GM19023 (cell line): ENCODE data around the gene SMURF2.
"Not testable (repeated sequence)": the region's sequence is repeated elsewhere in the genome, so short reads cannot be mapped to it uniquely, and the experiment has no call there.

ENCODE experiments used
- ATAC-seq: cut with Tn5 transposase; IDR thresholded peaks from one replicate; pipeline ENCODE4 v1.9.1; 2021; ENCODE audit warnings: mild to moderate bottlenecking, moderate library complexity; ENCODE audit not compliant: unreplicated experiment

Gene SMURF2

DNA sequence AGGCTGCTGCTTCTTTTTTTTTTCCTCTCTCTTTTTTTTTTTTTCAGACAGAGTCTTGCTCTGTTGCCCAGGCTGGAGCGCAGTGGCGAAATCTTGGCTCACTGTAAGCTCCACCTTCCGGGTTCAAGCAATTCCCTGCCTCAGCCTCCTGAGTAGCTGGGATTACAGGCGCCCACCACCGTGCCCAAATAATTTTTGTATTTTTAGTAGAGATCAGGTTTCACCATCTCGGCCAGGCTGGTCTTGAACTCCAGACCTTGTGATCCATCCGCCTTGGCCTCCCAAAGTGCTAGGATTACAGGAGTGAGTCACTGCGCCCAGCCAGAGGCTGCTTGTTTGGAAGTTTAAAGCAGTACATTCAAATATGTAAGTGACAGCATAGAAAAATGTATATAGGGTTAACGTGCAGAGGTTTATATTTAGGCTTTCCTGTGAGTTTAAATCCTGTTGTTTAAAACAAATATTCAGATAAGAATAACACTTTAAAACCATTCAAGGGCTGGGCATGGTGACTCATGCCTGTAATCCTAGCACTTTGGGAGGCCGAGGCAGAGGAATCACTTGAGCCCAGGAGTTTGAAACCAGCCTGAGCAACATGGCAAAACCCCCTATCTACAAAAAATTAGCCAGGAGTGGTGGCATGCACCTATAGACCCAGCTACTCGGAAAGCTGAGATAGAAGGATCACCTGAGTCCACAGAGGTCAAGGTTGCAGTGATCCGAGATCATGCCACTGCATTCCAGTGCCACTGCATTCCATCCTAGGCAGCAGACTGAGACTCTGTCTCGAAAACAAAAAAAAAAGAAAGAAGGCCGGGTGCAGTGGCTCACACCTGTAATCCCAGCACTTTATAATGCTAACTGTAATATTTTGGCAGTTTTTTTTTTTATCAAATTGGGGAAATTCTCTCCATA is 6.0 kb upstream of the SMURF2 start:
- ATAC-seq: not testable (repeated sequence)

DNA sequence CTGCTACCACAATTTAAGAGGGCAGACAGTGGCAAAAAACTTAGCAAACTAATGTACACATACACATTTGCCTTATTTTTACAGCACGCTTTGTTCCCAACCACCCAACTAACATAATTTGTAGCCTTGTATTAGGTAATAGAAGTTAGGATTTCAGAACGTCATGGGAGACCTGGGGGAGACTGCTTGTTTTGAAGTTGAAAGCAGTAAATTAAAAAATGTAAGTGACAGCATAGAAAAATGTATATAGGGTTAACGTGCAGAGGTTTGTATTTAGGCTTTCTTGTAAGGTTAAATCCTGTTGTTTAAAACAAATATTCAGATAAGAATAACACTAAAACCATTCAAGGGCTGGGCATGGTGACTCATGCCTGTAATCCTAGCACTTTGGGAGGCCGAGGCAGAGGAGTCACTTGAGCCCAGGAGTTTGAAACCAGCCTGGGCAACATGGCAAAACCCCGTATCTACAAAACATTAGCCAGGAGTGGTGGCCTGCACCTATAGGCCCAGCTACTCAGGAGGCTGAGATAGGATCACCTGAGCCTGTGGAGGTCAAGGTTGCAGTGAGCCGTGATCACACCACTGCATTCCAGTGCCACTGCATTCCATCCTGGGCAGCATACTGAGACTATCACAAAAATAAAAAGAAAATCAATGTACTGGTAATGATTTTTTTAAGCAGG is 2.3 kb upstream of the SMURF2 start:
- ATAC-seq: not testable (repeated sequence)

DNA sequence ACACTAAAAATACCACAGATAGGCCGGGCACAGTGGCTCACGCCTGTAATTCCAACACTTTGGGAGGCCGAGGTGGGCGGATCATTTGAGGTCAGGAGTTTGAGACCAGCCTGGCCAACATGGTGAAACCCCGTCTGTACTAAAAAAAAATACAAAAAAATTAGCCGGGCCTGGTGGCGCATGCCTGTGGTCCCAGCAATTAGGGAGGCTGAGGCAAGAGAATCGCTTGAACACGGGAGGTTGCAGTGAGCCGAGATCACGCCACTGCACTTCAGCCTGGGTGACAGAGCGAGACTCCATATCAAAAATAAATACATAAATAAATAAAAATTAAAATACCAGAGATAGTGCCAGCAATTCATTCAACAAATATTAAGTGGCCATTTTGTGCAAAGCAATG is 1.7 kb upstream of the SMURF2 start:
- not testable (repeated sequence) for ATAC-seq

DNA sequence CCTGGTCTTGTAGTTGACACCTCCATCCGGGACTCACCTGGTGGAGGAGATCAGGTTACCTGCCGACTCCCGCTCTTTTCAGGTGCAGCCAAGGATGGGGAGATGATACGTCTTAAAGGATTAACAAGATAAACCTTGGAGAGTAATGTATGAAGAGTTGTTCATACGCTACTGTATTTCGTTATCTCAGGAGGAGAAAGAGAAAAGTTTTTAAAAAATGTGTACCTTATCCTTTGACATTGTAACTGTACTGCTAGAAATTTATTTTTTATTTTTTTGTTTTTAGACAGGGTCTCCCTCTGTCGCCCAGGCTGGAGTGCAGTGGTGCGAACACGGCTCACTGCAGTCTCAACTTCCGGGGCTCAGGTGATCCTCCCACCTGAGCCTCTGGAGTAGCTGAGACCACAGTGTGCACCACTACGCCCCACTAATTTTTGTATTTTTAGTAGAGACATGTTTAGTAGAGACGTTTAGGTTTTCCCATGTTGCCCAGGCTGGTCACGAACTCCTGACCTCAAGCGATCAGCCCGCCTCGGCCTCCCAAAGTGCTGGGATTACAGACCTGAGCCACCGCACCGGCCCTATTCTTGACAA is 764 bp upstream of the SMURF2 start:
- no peak for ATAC-seq

DNA sequence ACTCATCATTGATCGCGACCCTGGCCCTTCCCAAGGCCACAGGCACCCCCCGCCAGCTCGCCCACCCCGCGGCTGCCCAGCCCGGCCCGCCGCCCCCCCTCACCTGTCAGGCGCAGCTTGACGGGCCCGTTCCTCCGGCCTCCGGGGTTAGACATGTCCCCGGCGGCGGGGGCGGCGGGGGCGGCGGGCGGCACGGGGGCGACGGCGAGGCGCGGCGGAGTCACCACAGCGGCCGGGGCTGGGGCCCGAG is 456 bp downstream of the SMURF2 start:
- peak; percentile 38 for ATAC-seq

DNA sequence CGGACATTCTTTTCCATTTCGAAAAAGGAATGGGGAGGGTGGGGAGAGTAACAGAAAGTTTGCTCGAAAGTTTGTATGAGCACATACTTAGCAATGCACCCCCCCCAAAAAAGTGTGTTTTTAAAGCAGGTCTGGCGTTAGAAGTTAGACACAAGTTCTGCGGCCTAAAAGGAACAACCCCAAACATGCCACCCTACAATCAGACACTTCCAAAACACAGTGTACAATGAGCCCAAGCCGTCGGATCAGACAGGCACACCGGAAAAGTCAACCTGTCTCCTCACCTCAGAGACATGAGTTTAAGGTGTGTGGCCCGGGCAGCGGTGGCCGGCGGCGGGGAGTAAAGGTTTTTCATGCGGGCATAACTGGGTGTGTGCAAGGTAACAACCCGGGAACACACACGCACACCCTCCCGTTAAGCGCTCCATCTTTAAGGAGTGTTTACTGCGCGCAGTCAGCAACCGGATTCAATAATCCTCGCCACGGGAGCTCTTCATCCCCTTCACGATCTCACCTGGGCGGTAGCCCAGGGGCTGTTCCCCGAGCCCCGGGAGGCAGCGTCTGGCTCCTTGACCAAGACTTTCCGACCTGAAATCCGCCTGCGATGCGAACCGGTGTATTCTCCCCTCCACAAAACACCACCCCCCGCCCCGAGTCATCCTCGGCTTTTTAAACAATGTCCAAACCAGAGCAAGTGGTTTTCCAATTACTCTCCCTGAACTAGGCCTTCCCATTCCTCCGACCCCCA is 955 bp downstream of the SMURF2 start:
- peak; percentile 3 for ATAC-seq

DNA sequence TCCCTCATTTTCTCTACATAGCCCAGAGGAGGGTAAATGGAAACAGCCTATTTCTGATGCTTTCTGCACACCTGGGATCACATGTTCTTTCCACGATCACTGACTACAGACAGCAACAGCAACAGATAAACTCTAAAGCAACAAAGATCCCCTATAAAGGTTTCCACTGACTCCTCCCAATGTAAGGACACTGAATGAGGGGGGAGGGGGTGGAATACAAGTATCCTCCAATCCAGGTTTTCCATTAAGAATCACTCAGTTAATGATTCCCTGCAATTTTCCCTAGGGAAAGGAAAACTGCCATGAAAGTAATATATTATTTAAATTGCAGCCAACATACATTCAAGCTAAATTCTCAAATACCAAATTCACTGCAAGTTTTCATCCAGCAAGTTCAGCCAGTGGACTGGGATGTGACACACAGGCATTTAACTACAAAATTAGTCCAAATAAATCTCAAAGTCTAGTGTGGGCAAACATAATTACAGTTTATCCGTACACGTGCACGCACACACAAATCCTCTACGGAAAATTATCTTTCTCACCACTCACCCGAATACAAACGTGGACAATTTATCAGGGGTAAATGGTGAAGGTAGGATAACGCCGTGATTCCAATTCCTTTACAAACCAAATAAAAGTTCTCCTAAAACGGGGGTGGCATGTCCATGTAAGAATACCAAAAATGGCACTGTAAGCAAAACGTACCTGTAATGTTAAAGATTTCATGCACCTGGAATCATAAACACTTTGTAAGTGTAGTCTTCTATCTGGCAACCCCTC is 1.7 kb downstream of the SMURF2 start:
- ATAC-seq: not testable (repeated sequence)

DNA sequence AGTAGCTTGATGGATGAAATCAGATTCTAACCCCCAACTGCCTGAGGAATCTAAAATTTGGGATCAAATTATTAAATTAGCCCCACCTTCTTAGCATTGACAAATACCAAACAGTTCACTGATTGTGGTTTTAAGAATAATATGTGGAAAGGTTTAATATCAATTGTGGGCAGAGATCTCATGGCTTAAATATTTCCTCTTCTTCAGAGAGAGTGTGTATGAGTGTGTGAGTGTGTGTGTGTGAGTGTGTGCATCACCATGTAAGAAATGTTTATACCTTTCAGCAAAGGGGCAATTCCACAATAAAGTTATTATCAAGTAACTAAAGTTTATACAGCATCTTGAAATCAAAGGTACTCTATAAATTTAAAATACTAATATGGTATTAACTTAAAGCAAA is 3.2 kb downstream of the SMURF2 start:
- no peak for ATAC-seq

DNA sequence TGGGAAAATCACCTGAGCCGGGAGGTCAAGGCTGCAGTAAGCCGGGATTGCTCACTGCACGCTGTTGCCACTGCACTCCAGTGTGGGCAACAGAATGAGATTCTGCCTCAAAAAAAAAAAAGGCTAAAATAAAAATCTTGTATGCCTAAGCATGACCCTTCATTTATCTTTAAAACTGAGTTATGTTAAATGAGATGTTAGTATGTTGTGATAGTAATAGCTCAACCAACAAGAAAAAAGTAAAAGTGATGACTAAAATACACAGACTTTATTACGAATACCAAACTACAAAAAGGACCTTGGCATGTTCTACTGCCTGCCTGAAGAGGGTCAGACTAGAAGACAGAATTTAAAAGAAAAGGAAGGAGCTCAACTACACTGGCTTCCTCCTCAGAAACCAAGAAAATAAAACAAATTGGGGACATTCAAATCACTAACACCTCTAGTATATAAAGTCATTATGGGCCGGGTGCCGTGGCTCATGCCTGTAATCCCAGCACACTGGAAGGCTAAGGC is 4.4 kb downstream of the SMURF2 start:
- no peak for ATAC-seq

DNA sequence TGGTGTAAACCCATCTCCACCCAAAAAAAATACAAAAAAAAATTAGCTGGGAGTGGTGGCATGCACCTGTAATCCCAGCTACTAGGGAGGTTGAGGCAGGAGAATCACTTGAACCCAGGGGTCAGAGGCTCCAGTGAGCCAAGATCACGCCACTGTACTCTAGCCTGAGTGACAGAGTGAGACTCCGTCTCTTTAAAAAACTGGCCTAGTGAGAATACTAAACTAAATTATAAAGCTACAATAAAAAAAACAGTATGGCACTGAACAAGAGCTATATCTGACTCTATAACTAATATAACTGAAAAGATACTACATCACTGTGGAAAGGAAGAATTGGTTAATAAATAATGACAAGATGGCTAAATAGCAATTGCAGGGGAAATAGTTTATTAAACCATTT is 6.4 kb downstream of the SMURF2 start:
- no peak for ATAC-seq

DNA sequence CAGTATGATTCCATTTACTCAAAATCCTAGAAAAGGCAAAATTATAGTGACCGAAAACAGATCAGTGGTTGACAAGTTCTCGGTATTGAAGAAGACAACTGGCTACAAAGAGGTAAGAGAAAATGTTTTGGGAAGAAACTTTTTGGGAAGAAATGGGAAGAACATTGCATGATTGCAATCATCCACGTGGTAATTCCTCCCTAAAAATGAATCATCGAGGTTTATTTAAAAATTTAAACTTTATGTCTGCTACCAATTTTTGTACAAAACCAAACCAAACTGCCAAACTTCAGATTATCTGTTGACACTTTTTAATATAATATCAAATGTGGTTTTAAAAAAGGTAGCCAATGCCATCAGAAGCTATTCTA is 8.1 kb downstream of the SMURF2 start:
- no peak for ATAC-seq

DNA sequence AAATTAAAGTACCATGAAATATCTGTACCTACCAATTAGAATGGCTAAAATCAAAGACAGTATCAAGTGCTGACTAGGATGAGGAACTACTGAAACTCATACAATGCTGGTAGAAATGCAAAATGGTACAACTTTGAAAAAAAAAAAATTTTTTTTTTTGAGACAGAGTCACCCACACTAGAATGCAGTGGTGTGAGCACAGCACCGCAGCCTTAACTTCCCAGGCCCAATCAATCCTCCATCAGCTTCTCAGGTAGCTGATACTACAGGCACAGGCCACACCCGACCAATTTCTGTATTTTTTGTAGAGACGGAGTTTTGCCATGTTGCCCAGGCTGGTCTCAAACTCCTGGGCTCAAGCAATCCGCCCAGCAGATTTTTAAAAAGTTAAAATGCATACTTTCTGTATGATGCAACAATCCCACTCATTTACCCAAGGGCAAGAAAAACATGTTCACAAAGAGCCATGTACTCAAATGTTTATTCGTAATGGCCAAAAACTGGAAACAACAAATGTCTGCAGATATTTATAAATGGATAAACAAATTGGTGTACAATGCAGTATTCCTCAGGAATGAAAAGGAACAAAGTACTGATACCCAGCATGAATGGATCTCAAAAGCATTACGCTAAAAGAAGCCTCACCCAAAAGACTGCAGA is 8.7 kb downstream of the SMURF2 start:
- ATAC-seq: no peak

DNA sequence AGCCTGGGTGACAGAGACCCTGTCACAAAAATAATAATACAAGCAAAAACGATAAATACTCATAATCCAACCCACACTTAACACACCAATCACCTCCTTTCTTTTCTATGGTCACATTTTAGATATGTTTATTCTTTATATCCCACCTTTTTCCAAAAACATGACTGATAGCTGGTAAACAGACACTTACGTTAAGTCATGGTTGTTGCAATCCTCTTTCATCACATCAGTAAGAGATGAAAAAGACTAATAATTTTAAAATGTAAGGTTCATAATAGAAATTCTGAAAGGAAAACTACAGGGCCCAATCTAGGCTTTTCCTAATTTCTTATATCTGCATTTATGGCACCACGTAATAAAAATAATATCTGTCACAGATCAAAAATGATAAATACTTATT is 10.2 kb downstream of the SMURF2 start:
- no peak for ATAC-seq

DNA sequence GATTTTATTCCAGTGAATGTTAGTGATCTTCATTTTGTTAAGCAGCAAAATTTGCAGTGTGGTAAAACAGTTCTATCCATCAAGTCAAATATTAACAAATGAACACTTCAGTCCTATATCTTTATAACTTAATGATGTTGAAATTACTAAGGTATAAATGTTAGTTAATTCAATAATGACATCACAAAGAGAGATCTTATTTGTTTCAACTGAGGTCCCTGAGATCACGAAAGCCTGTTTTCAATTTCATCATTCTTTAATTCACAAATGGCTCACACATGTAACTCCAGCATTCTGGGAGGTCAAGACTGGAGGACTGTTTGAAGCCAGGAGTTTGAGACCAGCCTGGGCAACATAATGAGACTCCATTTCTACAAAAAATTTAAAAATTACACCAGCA is 13.9 kb downstream of the SMURF2 start:
- ATAC-seq: no peak

DNA sequence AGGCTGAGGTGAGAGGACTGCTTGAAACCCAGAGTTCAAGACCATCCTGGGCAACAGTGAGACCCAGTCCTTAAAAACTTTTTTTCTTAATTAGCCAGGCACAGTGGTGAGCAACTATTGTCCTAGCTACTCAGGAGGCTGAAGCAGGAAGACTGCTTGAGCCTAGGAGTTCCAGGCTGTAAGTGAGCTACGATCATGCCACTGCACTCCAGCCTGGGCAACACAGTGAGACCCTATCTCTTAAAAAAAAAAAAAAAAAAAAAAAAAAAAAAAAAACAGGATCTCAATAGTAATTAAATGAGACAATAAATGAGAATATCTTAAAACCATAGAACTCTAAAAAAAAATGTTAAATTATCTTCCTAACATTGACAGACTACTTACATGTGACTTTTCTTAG is 14.3 kb downstream of the SMURF2 start:
- ATAC-seq: no peak

DNA sequence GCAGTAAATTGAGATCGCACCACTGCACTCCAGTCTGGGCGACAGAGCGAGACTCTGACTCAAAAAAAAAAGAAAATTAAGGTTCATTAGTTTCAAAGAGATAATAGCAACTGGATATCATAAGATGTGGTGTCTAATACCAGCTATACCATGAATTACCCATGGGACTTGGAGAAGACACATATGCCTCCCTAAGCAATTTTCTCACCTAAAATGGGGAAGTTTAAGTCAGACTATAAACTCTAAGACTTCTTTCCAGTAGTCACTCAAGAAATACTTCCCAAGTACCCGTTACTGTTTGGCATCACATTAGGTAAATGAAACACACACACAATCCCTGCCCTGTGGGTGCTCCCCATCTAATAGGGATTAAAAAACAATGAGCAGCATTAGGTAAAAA is 22.6 kb downstream of the SMURF2 start:
- ATAC-seq: no peak

DNA sequence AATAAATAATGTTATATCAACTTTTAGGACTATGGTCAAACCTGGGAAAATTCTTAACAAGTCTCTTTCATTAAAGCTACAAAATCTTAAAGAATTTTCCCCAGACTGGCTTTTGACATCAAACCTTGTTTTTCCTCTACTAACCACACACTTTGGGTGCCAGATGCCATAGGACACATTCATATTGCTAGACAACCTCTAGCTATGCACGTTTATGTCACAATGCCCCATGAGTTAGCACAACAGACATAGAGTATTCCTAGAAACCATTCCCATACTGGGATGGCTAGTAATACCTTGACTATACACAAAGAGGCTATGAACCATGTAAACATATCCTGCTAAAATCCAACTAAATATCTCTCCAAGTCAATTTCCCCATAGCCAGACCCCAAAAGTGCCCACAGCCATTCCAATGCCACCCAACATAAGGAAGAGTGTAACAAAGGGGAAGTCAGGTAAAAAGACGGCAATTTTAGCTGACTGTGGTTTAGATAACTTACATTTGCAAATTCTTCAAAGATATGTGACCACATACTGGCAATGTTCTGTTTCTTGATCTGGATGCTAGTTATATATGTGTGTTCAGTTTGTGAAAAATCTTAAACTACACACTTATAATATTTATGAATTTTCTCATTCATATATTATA is 23.4 kb downstream of the SMURF2 start:
- no peak for ATAC-seq

DNA sequence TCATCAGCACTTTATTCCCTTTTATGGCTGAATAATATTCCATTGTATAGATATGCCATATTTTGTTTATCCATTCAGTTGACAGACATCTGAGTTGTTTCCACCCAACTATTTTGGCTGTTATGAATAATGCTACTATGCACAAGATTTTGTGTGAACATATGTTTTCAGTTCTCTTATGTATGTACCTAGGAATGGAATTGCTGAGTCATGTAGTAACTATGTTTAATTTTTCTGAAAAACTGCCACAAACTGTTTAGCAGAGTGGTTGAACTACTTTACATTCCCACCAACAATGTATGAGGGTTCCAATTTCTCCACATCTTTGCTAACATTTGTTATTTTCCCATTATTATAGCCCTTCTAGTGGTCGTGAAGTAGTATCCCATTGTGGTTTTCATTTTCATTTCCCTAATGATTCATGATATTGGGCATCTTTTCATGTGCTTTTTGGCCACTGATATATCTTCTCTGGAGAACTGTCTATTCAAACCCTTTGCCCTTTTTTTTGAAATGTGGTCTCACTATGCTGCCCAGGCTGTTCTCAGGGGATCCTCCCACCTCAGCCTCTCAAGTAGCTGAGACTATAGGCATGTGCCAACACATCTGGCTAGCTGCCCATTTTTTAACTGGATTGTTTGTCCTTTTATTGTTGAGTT is 26.3 kb downstream of the SMURF2 start:
- no peak for ATAC-seq

DNA sequence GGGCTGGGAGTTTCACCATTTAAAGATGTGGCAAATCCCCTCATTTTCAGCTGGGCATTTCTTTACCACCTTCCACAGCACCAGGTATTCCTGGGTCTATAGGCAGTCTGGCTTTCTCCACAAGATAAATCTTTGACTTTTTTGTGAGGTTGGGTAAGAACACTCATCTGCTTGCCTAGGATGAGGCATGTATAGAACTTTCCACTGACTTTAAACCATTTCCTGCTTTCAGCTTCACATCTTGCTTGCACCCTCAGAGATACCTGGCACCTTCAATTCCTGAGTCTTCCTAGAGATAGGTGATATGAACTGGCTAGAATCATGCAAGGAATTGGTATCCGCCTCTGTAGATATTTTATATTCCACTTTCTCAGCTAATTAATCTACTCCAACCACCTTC is 27.9 kb downstream of the SMURF2 start:
- no peak for ATAC-seq
